NCI-H82 treated with DMSO at 0.1 percent for 48 hours (cell line): ENCODE results near the gene MTMR2.

Source experiments
- DNase-seq: peaks from one replicate; lab custom pipeline; 2025; ENCODE audit not compliant: unreplicated experiment; lab: John Stamatoyannopoulos, UW

MTMR2 gene

DNA sequence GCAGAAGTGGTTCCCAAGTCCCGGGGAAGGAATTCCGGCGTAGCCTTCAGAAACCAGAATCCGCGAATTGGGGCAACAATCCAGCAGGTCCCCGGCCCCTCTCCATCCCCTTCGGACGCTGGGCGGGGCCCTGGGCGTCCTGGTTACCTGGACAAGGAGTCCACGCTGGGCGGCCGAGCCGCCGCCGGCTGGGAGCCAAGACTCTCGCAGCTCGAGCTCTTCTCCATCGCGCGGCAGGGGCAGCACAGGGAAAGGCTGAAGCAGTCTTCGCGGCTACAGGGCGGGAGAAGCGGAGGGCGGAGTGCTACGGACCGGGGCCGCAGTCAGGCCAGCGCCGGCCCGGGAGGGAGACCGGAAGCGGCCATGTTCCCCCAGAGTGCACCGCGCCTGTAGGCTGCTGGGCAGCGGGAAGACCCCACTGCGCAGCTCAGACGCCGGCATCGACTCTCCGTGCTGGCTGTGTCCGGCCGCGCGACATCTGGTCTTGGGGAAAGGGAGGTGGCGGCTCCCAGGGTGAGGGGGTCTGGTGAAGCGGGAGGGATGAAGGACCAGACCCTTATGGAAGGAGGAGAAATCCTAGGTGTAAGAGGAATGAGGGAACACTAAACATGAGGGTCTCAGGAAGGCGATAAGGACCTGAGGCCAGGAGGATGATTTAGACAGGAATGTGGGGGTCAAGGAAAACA lies at the start of gene MTMR2:
Gene MTMR2 (minus strand): TSS at position 380 of the 686 bp plus-strand sequence. CDS start 153 bp downstream, at position 227.
- DNase-seq: peak; percentile 29

DNA sequence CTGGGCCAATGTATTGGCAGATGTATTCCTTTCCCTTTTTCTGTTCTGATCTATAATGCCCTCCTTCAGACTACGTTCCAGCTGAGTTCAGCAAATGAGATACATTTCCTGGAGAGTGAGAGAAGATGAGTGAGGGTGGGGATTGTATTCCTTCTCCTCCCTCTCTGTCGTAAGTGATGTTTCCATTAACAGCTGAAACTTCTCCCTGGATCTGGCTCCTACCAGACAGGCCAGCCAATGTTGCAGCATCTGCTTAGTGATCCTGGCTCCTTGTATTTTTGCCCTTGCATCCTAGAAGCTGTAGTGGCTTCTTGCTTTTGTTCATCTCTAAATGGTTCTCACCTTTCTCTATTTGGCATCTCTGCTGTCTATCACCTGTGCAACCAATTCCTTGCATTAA lies 48.2 kb upstream of the MTMR2 start:
- no peak for DNase-seq

DNA sequence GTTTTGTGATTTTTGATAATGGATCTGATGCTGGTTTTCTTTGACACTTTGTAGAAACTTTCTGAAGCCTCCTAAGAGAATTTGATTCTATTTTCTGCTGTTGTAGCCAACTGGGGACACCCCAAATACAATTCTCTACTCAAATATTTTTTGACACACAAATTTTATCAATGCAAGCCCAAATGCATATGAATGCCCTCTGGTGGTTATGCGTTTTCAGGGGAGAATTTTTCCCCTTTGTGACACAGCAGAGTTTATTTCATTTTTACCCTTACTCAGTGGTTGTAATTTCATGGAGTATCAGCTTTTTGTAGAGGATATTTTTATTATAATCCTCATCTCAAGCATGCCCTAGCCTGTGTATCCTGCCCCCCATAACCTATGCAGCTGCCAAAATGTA lies 44.7 kb upstream of the MTMR2 start:
- DNase-seq: no peak

DNA sequence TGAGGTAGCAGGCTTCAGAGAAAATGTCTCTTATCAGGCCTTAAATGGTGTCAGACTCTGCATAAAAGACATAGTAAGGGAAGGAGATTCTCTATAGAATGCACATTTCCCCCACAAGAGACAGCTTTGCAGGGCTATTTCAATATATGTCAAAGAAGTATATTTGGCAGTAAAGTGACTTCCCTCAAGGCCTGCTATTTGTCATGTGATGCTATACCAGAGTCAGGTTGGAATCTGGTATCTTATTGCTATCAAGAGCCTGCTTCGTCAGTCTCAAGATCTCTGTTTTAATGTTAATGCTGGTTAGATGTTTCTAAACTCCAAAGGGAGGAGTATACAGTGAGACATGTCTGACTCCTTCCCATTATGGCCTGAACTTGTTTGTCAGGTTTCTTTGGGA lies 40.4 kb upstream of the MTMR2 start:
- DNase-seq: no peak

DNA sequence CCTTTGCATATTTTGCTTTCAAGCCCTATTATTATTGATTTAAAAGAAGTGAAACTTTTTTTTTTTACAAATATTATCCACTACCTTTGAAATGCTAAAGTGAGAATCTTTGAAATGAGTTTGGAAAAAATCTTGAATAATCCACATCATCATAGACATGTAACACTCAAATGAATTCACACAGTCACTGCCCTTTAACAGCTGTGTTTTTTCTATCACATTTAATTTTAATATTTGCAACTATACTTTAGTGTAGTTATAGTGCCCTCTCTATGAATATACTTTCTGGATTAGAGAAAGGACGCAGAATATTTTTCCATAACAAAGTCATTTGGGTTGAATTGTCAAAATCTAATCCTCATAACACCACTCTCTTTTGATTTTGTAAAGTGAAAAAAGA lies 37.9 kb upstream of the MTMR2 start:
- DNase-seq: no peak

DNA sequence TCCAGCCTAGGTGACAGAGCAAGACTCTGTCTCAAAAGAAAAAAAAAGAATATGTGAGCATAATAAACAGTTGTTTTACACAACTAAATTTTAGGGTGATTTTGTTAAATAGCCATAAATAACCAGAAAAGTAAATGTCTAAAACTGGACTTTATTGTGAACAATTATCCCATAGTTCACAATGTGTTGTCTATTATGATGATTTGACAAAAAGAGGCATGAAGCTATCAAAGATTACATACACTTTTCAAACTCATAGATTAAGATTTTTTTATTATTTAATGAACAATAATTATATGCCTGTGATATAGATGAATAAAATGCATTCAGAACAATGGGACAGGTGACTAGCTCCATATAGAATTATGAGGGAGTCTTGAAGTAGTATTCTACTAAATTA lies 27.0 kb upstream of the MTMR2 start:
- no peak for DNase-seq

DNA sequence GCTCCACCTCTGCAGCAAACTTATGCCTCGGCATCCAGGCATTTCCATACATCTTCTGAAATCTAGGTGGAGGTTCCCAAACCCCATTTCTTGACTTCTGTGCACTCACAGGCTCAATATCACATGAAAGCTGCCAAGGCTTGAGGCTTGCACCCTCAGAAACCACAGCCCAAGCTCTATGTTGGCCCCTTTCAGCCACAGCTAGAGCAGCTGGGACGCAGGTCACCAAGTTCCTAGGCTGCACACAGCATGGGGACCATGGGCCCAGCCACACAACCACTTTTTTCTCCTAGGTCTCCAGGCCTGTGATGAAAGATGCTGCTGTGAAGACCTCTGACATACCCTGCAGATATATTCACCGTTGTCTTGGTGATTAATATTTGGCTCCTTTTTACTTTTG lies 24.7 kb upstream of the MTMR2 start:
- no peak for DNase-seq

DNA sequence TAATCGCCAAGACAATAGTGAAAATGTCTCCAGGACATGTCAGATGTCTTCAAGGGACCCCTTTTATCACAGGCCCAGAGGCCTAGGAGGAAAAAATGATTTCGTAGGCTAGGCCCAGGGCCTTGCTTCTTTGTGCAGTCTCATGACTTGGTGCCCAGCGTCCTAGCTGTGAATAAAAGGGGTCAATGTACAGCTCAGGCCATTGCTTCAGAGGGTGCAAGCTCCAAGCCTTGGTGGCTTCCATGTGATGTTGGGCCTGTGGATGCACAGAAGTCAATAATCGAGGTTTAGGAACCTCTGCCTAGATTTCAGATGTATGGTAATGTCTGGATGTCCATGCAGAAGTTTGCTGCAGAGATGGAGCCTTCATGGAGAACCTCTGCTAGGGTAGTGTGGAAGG lies 20.7 kb upstream of the MTMR2 start:
- no peak for DNase-seq

DNA sequence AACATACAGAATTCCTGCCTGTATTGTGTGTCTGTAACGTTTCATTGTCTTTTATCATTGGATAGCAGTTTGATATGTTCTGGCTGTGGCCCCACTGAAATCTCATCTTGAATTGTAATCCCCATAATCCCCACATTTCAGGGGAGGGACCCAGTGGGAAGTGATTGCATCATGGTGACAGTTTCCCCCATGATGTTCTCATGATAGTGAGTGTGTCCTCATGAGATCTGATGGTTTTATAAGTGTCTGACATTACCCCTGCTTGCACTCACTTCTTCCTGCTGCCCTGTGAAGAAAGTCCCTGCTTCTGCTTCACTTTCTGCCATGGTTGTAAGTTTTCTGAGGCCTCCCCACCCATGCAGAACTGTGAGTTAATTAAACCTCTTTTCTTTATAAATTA lies 19.6 kb upstream of the MTMR2 start:
- DNase-seq: no peak

DNA sequence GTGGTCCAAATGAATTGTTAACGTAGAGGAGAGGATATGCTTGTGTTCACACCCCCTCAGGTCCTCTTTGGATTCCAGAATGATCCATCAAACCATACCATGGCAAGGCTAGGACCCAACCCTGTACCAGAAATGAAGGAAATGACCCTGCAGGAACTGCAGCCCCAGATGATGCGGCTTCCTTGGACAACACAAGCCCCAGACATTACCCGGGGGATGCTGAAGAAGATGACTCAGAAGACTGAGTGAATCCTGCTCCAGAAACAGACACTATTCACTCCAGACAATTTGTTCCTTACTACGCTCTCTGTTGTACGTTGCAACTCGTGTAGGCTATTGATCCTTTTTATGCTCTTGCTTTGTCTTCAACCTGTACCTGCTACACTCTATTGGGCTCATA lies 15.2 kb upstream of the MTMR2 start:
- DNase-seq: no peak

DNA sequence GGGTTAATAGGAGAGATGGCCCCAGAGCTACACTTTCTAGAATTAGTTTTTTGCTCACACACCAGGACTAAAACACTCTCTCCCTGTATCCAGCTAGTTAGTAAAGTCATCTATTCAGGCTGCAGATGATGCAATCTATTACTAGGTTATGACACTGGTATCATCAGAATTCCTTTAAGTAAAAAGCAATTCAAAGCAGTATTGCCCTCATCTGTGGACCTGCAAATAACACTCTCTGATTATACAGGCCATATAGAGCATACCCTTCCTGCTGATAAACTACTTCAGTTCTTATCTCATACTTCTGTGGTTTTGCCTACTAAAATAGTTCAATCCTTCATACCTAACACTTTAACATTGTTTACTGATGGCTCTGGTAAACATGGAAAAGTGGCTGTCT lies 13.5 kb upstream of the MTMR2 start:
- no peak for DNase-seq

DNA sequence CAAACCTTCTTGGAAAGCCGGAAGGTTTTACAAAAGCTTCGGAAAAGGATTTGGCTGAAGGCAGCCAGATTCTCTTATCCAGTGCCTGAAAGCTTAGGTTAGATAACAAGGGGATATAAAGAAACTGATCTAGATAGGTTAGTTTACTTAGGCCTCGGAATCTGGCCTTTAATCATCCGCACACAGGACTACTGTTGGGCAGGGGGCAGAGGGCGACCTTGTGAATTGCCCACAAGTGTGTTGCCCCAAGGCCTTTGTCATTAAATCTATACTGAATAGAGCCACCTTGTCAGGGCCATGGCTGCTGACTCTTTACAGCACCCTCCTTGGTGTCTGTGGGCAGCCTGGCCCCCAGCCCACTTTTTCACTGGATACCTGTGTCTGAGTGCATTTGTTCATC lies 9.7 kb upstream of the MTMR2 start:
- DNase-seq: no peak

DNA sequence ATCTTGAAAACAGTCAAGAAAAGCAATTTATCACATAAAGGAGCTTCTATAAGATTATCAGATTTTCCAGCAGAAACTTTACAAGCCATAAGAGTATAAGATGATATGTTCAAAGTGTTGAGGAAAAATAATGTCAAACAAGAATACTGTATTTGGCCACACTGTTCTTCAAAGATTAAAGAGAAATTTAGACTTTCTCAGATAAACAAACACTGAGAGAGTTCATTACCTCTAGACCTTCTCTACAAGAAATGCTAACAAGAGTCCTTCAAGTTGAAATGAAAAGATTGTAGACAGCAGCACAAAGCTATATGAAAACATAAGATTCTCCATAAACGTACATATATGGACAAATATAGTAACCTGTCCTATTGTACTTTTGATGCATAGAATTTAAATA lies 8.0 kb upstream of the MTMR2 start:
- DNase-seq: no peak

DNA sequence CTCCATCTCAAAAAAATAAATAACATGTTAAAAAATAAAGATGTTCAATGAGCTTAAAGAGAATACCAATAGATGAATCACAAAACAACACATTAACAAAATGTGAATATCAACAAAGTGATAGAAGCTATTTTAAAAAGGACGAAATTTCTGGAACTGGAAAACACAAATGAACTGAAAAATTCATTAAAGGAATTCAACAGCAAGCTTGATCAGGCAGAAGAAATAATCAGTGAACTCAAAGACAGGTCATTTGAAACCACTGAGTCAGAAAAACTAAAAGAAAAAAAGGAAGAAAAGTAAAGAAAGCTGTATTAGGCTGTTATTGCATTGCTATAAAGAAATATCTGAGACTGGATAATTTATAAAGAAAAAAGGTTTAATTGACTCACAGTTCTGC lies 7.0 kb upstream of the MTMR2 start:
- DNase-seq: no peak

DNA sequence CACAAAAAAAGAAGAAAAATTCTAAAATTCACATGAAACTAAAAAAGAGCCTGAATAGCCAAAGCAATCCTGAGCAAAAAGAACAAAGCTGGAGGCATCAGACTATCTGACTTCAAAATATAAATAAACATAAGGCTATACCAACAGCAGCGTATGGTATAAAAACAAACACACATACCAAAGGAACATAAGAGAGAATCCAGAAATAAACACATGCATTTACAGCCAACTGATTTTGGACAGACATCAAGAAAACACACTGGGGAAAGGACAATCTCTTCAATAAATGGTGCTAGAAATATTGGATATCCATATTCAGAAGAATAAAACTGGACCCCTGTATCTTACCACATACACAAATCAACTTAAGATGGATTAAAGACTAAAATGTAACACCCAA lies 2.8 kb upstream of the MTMR2 start:
- DNase-seq: no peak

DNA sequence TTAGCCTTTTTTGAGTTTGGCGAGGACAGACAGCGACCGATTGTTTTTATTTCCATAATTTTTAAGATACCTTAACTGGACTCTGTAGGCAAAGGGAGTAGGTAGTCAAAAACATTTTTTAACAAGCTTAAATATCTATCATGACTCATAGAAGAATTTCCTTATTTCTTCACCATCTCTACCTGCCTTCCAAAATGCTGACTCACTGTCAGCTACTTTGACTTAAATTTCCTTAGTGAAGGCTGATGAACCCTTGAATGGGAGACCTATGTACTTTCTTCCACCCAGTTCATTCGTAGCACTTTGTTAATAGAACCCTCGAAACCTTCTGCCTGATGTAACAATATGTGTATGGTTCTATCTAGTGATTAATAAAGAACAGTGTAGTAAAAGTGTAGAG lies 1.1 kb upstream of the MTMR2 start:
- no peak for DNase-seq

DNA sequence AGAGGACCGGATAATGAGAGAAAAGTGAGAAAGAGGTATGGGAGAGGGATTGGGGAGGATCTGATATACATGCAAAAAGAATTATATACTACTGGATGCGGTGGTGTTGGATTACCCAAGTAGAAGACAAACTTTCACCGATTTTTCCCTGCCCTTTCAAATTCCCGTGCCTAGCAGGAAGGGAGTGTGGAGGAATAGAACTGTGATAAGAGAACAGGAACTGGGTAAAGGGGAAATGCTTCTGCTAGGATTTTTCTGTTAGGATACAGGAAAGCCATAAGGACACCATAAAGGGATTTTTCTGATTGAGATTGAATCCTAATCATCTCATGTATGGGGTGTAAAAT lies 480 bp upstream of the MTMR2 start:
- no peak for DNase-seq

DNA sequence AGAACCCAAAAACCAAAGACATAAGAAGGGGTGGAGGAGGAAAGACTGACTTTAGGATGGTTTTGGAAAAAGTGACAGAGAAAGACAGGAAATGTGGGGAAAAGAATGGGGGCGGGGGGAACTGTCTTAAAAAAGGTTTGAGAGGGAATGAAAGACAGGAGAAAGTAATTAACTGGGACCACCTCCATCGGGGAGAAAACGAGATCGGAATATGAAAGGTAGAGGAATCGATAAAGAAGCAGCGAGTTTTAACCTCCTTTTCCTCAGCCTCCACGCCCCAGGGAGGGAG lies 524 bp downstream of the MTMR2 start:
- no peak for DNase-seq

DNA sequence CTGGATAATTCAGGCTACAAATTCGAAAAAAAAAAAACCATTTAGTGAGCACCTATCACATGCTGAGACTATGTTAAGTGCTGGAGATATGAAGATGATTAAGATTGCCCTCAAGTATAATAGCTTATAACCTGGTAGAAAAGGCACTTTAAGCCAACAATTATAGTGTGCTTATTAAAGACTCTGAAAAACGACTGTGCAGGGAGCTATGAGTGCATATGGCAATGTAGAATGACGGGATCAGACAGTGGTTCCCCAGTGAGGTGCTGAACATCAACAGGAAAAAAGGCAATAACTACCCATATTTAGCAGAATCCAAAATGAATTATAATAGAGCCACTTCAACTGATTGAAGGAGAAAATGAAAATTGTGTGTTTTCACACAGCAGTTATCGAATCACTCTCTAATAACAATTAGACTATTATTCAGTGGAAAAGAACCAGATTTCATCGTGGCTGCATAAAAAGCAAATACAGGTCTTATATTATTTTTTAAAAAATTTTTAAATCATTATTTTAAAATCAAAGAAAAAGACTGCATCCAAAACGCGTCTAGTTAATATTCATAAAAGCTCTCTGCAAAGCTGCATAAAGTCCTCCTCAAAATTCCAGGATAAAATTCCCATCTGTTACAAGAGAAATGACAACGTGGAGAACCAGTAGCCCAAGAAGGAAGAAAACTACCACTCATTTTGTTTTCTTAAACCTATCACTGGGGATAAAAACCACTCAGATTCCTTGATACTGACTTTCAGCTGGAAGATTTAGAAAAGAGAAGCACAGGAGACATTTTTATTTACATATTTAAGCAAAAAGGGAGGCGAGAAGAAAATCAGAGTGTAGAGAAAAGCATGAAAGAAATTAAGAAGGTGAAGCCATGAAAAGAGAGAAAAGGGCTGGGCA lies 1.1 kb downstream of the MTMR2 start:
- DNase-seq: no peak

DNA sequence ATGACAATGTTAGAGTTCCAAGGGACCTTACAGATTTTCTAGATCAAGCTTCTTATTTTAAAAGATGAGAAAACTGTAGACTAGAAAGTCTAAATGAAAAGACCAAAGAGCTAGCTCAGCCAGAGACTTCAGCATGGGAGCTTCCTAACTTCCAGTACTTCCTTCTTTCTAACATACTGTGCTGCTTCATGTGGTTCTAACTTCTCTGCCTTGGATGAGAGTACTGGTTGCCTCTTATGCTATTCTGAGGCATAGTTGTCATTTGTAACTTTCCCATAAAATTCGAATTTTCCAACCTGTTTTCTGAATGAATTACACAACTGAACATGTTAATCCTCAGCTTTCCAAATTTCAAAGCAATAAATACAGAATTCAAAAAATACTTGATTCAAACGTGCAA lies 1.8 kb downstream of the MTMR2 start:
- DNase-seq: no peak

DNA sequence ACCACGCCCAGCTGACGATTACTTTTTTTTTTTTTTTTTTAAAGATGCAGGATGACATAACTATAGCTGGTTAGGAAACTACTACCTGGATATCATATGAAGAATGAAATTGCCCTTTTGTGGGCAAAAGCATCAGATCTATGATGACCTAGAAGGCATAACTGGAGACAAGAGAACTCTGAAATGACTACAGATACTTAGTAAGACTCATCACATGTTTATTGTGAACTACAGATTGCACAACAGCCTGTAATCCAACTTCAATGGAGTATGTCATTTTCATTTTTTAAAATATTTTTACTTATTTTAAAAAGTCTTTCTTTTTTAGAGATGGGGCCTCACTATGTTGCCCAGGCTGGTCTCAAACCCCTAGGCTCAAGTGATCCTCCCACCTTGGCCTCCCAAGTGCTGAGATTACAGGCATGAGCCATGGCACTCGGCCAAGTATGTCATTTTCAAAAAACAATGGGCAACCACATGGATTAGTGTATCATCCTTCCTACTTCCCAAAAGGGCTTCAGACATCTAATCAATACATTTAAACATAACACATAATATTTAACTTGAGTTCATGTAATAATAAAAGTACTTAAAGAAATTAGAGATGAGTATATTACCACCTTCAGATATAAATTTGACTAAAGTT lies 3.3 kb downstream of the MTMR2 start:
- no peak for DNase-seq

DNA sequence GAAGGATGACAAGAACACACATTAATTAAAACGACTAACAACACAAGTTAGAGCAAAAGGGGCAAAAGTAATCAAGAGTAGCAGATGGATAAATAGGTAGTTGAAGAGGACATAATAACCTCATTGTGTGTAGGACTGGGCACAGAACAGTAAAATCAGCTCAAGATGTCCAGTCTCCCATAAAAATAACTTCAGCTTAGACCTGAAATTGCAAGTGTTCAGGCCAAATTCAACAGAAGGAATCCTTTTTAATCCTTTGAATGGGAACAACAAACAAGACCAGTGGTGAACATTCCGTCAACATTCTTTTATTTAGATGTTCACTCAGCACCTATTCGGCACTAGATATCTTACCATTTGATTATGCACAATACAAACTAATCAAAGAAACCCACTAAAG lies 4.4 kb downstream of the MTMR2 start:
- DNase-seq: no peak
